ENCODE data around the gene SLC45A3. TPM values are rescaled to one million over a fixed set of nuclear protein-coding genes. Genes with fewer than 3 reads are reported as not detected.

SLC45A3 gene
- polyA plus RNA-seq, 1 donor from 2014 or later: 0.53 TPM

- H2AFZ ChIP-seq (ENCODE audit: low read depth, low read length): no peak overlapping the region
- H3K4me3 ChIP-seq (ENCODE audit: low read length): no peak overlapping the region
- TF ChIP-seq EZH2 (IDR thresholded peaks at IDR 0.05; ENCODE audit: borderline replicate concordance, insufficient read depth, low read length, poor library complexity, severe bottlenecking) (no peak), RAD21 (conservative IDR thresholded peaks at IDR 0.05) (no peak), TAF1 (IDR thresholded peaks at IDR 0.05; ENCODE audit: low read depth) (no peak), MXI1 (conservative IDR thresholded peaks at IDR 0.05; ENCODE audit: poor library complexity, severe bottlenecking) (no peak), SMC3 (conservative IDR thresholded peaks at IDR 0.05; ENCODE audit: poor library complexity) (no peak), CTCF (IDR thresholded peaks at IDR 0.05; ENCODE audit: poor library complexity, severe bottlenecking) (no peak), EP300 (conservative IDR thresholded peaks at IDR 0.05; ENCODE audit: poor library complexity, severe bottlenecking) (no peak), POLR2AphosphoS5 (IDR thresholded peaks at IDR 0.05) (no peak)
- TF ChIP-seq, protein P1, sequence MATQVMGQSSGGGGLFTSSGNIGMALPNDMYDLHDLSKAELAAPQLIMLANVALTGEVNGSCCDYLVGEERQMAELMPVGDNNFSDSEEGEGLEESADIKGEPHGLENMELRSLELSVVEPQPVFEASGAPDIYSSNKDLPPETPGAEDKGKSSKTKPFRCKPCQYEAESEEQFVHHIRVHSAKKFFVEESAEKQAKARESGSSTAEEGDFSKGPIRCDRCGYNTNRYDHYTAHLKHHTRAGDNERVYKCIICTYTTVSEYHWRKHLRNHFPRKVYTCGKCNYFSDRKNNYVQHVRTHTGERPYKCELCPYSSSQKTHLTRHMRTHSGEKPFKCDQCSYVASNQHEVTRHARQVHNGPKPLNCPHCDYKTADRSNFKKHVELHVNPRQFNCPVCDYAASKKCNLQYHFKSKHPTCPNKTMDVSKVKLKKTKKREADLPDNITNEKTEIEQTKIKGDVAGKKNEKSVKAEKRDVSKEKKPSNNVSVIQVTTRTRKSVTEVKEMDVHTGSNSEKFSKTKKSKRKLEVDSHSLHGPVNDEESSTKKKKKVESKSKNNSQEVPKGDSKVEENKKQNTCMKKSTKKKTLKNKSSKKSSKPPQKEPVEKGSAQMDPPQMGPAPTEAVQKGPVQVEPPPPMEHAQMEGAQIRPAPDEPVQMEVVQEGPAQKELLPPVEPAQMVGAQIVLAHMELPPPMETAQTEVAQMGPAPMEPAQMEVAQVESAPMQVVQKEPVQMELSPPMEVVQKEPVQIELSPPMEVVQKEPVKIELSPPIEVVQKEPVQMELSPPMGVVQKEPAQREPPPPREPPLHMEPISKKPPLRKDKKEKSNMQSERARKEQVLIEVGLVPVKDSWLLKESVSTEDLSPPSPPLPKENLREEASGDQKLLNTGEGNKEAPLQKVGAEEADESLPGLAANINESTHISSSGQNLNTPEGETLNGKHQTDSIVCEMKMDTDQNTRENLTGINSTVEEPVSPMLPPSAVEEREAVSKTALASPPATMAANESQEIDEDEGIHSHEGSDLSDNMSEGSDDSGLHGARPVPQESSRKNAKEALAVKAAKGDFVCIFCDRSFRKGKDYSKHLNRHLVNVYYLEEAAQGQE (IDR thresholded peaks at IDR 0.05; ENCODE audit: borderline replicate concordance): no peak
- H3K36me3 ChIP-seq (ENCODE audit: insufficient read depth, low read length): peaks cover 31% of the 10 kb centered on the region
- no peaks in the 10 kb centered on the region for H3K9me3 ChIP-seq (ENCODE audit: low read length)
- no peaks in the 10 kb centered on the region for H3K9me2 ChIP-seq (ENCODE audit: insufficient read depth, low read length)
- no peak overlapping the region for H3K9ac ChIP-seq (ENCODE audit: low read length)
- no peaks in the 10 kb centered on the region for H4K20me1 ChIP-seq (ENCODE audit: insufficient read depth)
- no peaks in the 10 kb centered on the region for H3K27me3 ChIP-seq (ENCODE audit: insufficient read depth, low read depth, low read length)
- no peaks in the 10 kb centered on the region for H3K79me2 ChIP-seq (replicated peaks; ENCODE audit: insufficient read depth, low read length)
- H3K4me2 ChIP-seq (ENCODE audit: low read length): no peak overlapping the region
- no peak overlapping the region for H3K27ac ChIP-seq (ENCODE audit: low read length)
- H3F3A ChIP-seq (ENCODE audit: insufficient read depth, low read length, poor library complexity, severe bottlenecking): no peaks in the 10 kb centered on the region
Observed at GRCh38 chr1:205714906-205715246, 34.6 kb upstream of the SLC45A3 start.

DNA sequence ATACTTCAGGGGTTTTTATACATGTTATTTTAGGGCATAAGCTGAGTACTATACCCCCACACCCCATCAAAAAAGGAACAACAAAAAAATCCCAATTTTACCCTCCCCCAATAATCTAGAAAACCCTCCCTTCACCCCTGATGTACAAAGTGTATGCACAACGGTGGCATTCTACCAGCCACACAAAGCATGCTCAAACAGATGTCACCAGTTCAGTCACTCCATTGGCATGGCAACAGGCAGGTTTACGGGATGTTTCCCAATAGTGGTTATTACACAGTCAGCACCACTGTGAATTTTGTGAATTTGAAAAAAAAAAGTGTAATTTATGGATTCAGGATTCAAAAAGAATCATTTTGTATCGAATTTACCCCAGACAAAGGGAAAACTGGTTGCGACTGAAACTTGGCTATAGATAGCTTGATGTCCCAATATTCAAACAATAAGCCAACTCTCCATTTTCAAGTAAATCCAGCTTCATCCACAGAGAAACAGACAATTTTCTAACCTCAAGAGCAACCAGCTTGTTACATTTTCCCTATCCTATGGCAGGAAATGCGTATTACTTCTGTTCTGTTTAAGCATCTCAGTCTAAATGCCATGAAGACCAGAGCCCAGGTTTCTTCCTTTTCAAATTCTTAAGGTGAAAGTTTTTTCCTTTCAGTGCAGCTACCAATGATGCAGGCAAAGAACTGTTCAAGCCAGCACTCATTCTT, 34.0 kb upstream of the SLC45A3 start:
- H3K9ac ChIP-seq (ENCODE audit: low read length): no peak overlapping the region
- no peaks in the 10 kb centered on the region for H4K20me1 ChIP-seq (ENCODE audit: insufficient read depth)
- no peak overlapping the region for H3K4me3 ChIP-seq (ENCODE audit: low read length)
- no peaks in the 10 kb centered on the region for H3K27me3 ChIP-seq (ENCODE audit: insufficient read depth, low read depth, low read length)
- no peaks in the 10 kb centered on the region for H3K9me2 ChIP-seq (ENCODE audit: insufficient read depth, low read length)
- peaks cover 25% of the 10 kb centered on the region for H3K36me3 ChIP-seq (ENCODE audit: insufficient read depth, low read length)
- no peaks in the 10 kb centered on the region for H3K9me3 ChIP-seq (ENCODE audit: low read length)
- no peak overlapping the region for H3K4me2 ChIP-seq (ENCODE audit: low read length)
- H3F3A ChIP-seq (ENCODE audit: insufficient read depth, low read length, poor library complexity, severe bottlenecking): no peaks in the 10 kb centered on the region
- no peak overlapping the region for H2AFZ ChIP-seq (ENCODE audit: low read depth, low read length)
- H3K27ac ChIP-seq (ENCODE audit: low read length): no peak overlapping the region
- H3K79me2 ChIP-seq (replicated peaks; ENCODE audit: insufficient read depth, low read length): no peaks in the 10 kb centered on the region
- TF ChIP-seq RAD21 (conservative IDR thresholded peaks at IDR 0.05) (no peak), EP300 (conservative IDR thresholded peaks at IDR 0.05; ENCODE audit: poor library complexity, severe bottlenecking) (no peak), EZH2 (IDR thresholded peaks at IDR 0.05; ENCODE audit: borderline replicate concordance, insufficient read depth, low read length, poor library complexity, severe bottlenecking) (no peak), SMC3 (conservative IDR thresholded peaks at IDR 0.05; ENCODE audit: poor library complexity) (no peak), TAF1 (IDR thresholded peaks at IDR 0.05; ENCODE audit: low read depth) (no peak), CTCF (IDR thresholded peaks at IDR 0.05; ENCODE audit: poor library complexity, severe bottlenecking) (no peak), MXI1 (conservative IDR thresholded peaks at IDR 0.05; ENCODE audit: poor library complexity, severe bottlenecking) (no peak), POLR2AphosphoS5 (IDR thresholded peaks at IDR 0.05) (no peak)
- TF ChIP-seq, protein P1 (IDR thresholded peaks at IDR 0.05; ENCODE audit: borderline replicate concordance): no peak
